Fibroblast of villous mesenchyme (primary cell): Measurements from ENCODE around the gene TCF3. TPM values are rescaled to one million over a fixed set of nuclear protein-coding genes. Genes with fewer than 3 reads are reported as not detected.

Source experiments
- DNase-seq: peaks from one replicate; pipeline ENCODE4 v3.0.0-alpha.2; 2010; ENCODE audit warnings: low read depth
- H3K4me3 ChIP-seq: 2 replicates; pipeline ENCODE4 v1.5.1; 2011; ENCODE audit warnings: low read depth, mild to moderate bottlenecking, low read length
- total RNA-seq: library from RNA; depleted of rRNA; stranded (reverse); fragments of >200 nt; gene quantifications from 2 replicates; pipeline ENCODE4 v1.2.3, GENCODE V29; 2012
- TF ChIP-seq, protein P1 (sequence below): IDR thresholded peaks from 2 replicates; pipeline ENCODE4 v1.5.1; 2012; ENCODE audit warnings: low read depth, mild to moderate bottlenecking, low read length; ENCODE audit not compliant: insufficient read depth

The TCF3 gene
- total RNA-seq, 1 donor, result 57.0 TPM

DNA sequence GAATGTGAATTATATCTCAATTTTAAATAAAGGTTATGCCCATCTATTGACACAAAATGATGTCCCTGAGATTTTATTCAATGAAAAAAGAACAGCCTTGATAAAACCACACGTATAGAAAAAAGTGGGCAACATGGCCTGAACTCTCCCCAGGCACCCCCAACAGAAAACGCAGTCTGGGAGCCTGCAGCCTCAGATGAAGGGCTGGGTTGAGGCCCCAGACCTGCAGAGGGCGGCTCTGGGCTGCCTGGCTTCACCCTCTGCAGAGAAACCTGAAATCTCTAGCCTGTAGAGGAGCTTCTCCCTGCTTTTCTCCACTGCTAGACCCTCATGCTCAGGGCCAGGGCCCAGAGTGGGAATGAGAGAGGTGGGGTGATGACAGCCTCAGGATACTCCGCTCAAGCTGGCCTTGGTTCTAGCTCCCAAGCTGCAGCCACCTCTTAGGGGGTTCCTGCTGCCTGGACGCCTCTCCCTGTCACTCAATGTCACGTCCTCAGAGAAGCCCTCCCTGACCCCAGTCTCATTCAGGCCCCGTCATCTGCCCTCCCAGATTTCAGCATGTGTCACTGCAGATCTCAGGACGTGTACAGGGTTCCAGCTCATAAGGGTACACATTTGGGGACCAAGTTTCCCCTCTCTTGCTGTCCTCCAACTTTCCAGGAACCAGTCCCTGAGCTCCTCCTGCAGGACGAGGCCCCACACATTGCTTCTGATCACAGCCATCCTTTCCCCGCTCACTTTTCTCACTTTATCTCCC lies 61.6 kb downstream of the TCF3 start:
- peak overlapping the region; percentile 89 for H3K4me3 ChIP-seq
- TF ChIP-seq, protein P1, sequence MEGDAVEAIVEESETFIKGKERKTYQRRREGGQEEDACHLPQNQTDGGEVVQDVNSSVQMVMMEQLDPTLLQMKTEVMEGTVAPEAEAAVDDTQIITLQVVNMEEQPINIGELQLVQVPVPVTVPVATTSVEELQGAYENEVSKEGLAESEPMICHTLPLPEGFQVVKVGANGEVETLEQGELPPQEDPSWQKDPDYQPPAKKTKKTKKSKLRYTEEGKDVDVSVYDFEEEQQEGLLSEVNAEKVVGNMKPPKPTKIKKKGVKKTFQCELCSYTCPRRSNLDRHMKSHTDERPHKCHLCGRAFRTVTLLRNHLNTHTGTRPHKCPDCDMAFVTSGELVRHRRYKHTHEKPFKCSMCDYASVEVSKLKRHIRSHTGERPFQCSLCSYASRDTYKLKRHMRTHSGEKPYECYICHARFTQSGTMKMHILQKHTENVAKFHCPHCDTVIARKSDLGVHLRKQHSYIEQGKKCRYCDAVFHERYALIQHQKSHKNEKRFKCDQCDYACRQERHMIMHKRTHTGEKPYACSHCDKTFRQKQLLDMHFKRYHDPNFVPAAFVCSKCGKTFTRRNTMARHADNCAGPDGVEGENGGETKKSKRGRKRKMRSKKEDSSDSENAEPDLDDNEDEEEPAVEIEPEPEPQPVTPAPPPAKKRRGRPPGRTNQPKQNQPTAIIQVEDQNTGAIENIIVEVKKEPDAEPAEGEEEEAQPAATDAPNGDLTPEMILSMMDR, result peak; percentile 36
- DNase-seq, result no peak

DNA sequence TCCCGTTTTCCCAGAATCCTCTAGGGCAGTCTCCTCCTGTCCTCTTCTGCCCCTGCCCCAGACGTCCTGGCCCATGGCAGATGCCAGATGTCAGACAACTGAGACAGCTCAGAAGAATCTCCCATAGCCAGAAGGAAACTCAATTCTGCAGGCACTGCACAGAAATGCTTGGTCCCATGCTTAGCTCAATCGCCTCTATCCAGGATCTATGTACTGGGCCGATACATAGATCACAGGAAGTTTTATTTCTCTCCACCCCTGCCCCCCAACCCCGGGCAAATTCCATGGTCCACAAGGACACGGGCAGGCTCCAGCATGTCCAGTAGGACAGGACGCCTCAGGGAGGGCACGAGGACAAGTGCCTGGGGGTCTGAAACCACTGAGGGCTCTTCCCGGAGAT lies 64.5 kb downstream of the TCF3 start:
- DNase-seq, result no peak
- H3K4me3 ChIP-seq, result no peak overlapping the region
- TF ChIP-seq, protein P1, result no peak

DNA sequence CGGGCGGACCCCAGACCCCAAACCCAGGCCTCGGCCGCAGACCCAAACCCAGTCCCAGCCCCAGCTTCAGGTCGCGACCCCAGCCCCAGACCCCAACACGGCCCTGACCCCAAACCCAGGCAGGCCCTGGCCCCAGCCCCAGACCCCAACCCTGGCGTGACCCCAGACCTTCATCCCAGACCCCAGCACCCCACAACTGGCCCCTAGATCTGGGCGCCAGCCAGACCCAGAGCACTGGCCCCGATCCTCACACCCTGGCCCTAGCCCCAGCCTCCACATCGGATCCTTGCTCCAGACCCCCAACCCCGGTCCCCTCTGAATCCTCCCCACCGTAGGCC lies 67.2 kb downstream of the TCF3 start:
- TF ChIP-seq, protein P1, result no peak
- no peak overlapping the region for H3K4me3 ChIP-seq
- DNase-seq, result no peak

DNA sequence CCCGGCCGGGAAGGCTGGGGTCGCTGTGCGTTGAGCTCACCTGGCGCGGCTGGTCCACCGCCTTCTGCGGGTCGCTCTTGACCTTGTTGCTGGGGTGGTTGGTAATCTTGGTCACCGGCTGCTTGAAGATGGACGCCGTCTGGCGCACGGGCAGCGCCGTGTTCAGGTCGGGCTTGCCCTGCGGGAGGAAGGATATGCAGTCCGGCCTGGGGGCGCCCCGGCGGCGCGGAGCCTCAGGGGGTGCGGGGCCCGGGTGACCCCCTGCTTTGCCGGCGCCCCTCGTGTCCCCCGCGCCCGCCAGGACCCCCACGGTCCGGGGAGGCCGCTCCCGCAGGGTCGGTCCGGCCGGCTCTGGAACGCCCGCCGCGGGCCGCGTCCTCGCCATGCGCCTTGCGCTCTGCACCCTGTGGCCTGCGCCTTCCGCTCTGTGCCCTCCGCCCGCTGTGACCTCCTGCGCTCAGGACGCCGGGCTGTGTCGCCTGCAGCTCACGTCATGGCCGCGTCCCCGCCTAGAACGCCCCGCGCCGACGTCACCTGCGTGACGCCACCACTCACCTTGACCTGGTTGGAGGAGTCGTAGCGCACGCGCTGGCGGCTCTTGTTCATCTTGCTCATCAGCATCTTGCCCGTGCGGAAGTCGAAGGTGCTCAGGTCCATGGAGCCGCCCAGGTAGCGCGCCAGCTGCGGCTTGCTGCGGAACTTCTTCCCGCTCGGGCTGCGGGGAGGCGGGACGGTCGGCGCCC lies 67.7 kb downstream of the TCF3 start:
- no peak overlapping the region for H3K4me3 ChIP-seq
- TF ChIP-seq, protein P1, result no peak
- DNase-seq, result no peak

DNA sequence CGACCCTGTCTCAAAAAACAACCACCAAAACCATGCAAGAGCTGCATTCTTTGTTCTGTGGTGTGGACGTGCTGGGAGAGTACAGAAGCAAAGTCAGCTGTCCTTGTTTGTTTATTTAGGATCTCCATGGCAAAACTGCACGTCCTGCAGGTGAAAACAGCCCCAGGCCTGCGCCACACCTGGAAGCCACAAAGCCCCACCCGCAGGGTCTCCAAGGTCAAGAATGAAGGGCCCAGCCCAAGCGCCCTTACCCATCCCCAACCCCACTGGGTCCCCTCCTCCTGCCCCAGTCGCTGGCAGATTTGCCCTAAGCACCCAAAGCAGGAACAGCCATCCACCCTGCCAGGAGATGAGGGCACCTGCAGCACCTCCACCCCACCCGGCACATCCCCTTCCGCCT lies 70.2 kb downstream of the TCF3 start:
- H3K4me3 ChIP-seq, result no peak overlapping the region
- DNase-seq, result no peak
- TF ChIP-seq, protein P1, result no peak

DNA sequence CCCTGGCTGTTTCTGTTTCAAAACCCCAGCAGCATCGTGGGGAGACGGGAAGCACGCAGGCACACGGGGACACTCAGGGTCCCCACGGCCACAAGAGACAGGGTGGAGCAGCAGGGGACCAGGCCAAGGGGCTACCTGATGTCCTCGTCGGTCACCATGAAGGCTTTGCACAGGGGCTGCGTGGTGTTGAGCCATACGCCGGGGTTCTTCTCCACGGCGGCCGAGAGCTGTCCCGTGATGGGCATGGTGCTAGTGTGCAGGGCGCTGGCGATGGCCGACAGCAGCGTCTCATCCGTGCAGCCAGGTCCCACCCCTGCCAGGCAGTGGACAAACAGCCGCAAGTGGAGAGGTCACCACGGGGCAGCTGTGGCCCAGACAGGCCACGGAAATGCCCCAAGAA lies 71.5 kb downstream of the TCF3 start:
- TF ChIP-seq, protein P1, result no peak
- DNase-seq, result no peak
- no peak overlapping the region for H3K4me3 ChIP-seq
